Psoas muscle (tissue), 8 donors: ENCODE measurements around the gene CD9. TPM values are rescaled to one million over a fixed set of nuclear protein-coding genes. Genes with fewer than 3 reads are reported as not detected.
A peak's percentile ranks its signal among the peaks of the same experiment; 100 is the strongest.

Experiments used
- ATAC-seq, 4 donors: fragments of 200-7000 bp; cut with Tn5 transposase; one replicate each; pipeline ENCODE4 v1.9.1; 2020; ENCODE audit warnings: moderate library complexity in 3 of 4, mild to moderate bottlenecking in 2 of 4
- DNase-seq, 2 donors: peaks; one replicate each; pipeline ENCODE4 v3.0.0-alpha.2; 2020
- H3K27ac ChIP-seq: fragments of 200-600 bp; one replicate; pipeline ENCODE4 v1.8.0; 2022
- H3K27me3 ChIP-seq, 3 donors: fragments of 200-600 bp in 1 of 3; one replicate each; pipeline versions ENCODE4 v1.6.1 to v1.8.0; 2013 to 2022; ENCODE audit warnings: low read length in 2 of 3, mild to moderate bottlenecking in 2 of 3, moderate library complexity in 1 of 3; ENCODE audit not compliant: insufficient read depth in 3 of 3
- H3K36me3 ChIP-seq, 2 donors: fragments of 200-600 bp in 1 of 2; one replicate each; pipeline versions ENCODE4 v1.6.1 to v1.8.0; 2013 to 2022; ENCODE audit warnings: low read depth in 1 of 2, mild to moderate bottlenecking in 1 of 2, moderate library complexity in 1 of 2; ENCODE audit not compliant: insufficient read depth in 1 of 2
- H3K4me1 ChIP-seq: fragments of 200-600 bp; one replicate; pipeline ENCODE4 v1.8.0; 2022
- H3K4me3 ChIP-seq: fragments of 200-600 bp; one replicate; pipeline ENCODE4 v1.8.0; 2022; ENCODE audit warnings: mild to moderate bottlenecking
- H3K9me3 ChIP-seq: fragments of 200-600 bp; one replicate; pipeline ENCODE4 v1.8.0; 2022
- CTCF ChIP-seq: fragments of 200-600 bp; IDR thresholded peaks from one replicate; pipeline ENCODE4 v1.8.0; 2022; ENCODE audit warnings: antibody characterized with exemption
- WGBS, 3 donors: extraction: QIAGEN DNeasy Blood & Tissue Kit; methylation state at CpG; one replicate each; pipeline versions ENCODE4 v1.1.6 to v1.1.7; 2013; 5-methylcytosine and 5-hydroxymethylcytosine counted together
- intact Hi-C, 2 donors: fragments of 100-400 bp; cut with DNase I; formaldehyde crosslinking; loops; one replicate each; pipeline versions ENCODE4 v1.11.0 to v1.14.2; 2022
- polyA plus RNA-seq, 3 donors: library from polyadenylated mRNA; stranded (reverse); fragments of 200-250 nt; gene quantifications; one replicate each; pipeline ENCODE4 v1.2.3, GENCODE V29; 2013
- total RNA-seq, 4 donors: library from RNA; stranded (reverse); fragmentation: NEBNext Ultra II Directional in 2 of 4; extraction: Animal tissue kit (Norgen Biotek cat#: 25700) in 2 of 4; gene quantifications; one replicate each; pipeline versions ENCODE4 v1.2.1 to v1.2.4, GENCODE V29; 2021 to 2023
- donor health status: healthy with polysubstance abuse.
- donor health status: DM: no; HTN: no; CAD: no; lungs with moderate emphysema.
- donor health status: Bipolar disorder and iron deficiency.
- donor health status: healthy.
- donor health status: DM: yes; HTN: yes; CAD: no.
- donor health status: DM: no; HTN: no; CAD: no.
- donor health status: DM: no; HTN: no; CAD: no.
- donor health status: DM: yes; HTN: yes; CAD: no.

CD9 gene
- total and polyA plus RNA-seq, 7 donors, result 23.0 to 90.9 (median 37.4) TPM

GRCh38 chr12:6235499-6235898 is 35.3 kb downstream of the CD9 start:
- H3K36me3 ChIP-seq, result peaks cover 0 to 33% of the 10 kb centered on the region in 2 donors
- H3K9me3 ChIP-seq, result no peaks in the 10 kb centered on the region
- DNase-seq (no peak), ATAC-seq (peak in 2 of 4 donors; percentile 22 to 33)
- intact Hi-C loops, result no loop called here
- no peak for TF ChIP-seq CTCF
- no peak overlapping the region for H3K27ac ChIP-seq
- no peaks in the 10 kb centered on the region for H3K27me3 ChIP-seq
- no peak overlapping the region for H3K4me3 ChIP-seq
- 48 to 62% (median 60%) methylated on average over 9 of the region's 9 CpGs for WGBS, 3 donors
- peaks cover 31% of the 10 kb centered on the region for H3K4me1 ChIP-seq

- Histone ChIP-seq H3K4me1 (peaks cover 26% of the 10 kb centered on the region), H3K36me3 (peaks cover 0 to 33% of the 10 kb centered on the region in 2 donors), H3K9me3 (no peaks in the 10 kb centered on the region), H3K4me3 (no peak overlapping the region), H3K27ac (no peak overlapping the region), H3K27me3 (no peaks in the 10 kb centered on the region)
- TF ChIP-seq CTCF, result no peak
- 83 to 88% (median 86%) methylated on average over 22 of the region's 22 CpGs for WGBS, 3 donors
- DNase-seq (no peak), ATAC-seq (no peak)
- intact Hi-C loops, result no loop called here
These were observed 35.9 kb downstream of the CD9 start for GRCh38 chr12:6235906-6236640.

GRCh38 chr12:6236641-6236940 is 36.4 kb downstream of the CD9 start:
- DNase-seq (no peak), ATAC-seq (no peak)
- H3K36me3 ChIP-seq, result peaks cover 0 to 33% of the 10 kb centered on the region in 2 donors
- H3K4me1 ChIP-seq, result peaks cover 26% of the 10 kb centered on the region
- no peak for TF ChIP-seq CTCF
- WGBS, 3 donors, result 87 to 93% (median 90%) methylated on average over 6 of the region's 6 CpGs
- H3K27ac ChIP-seq, result no peak overlapping the region
- intact Hi-C loops, result no loop called here
- no peaks in the 10 kb centered on the region for H3K27me3 ChIP-seq
- no peak overlapping the region for H3K4me3 ChIP-seq
- no peaks in the 10 kb centered on the region for H3K9me3 ChIP-seq

- Histone ChIP-seq H3K4me1 (peaks cover 16% of the 10 kb centered on the region), H3K4me3 (no peak overlapping the region), H3K27ac (no peak overlapping the region), H3K9me3 (no peaks in the 10 kb centered on the region), H3K36me3 (peaks cover 0 to 33% of the 10 kb centered on the region in 2 donors), H3K27me3 (no peaks in the 10 kb centered on the region)
- WGBS, 3 donors, result 100% methylated on average over 1 of the region's 1 CpG
- intact Hi-C loops, result no loop called here
- ATAC-seq, result no peak
- DNase-seq, result no peak
- TF ChIP-seq CTCF, result no peak
These were observed 37.6 kb downstream of the CD9 start for GRCh38 chr12:6237830-6238229.

- Histone ChIP-seq H3K27me3 (no peaks in the 10 kb centered on the region), H3K9me3 (no peaks in the 10 kb centered on the region), H3K4me3 (no peak overlapping the region), H3K36me3 (peaks cover 0 to 33% of the 10 kb centered on the region in 2 donors), H3K4me1 (peaks cover 9% of the 10 kb centered on the region), H3K27ac (no peak overlapping the region)
- intact Hi-C loops, result no loop called here
- DNase-seq (no peak), ATAC-seq (no peak)
- no peak for TF ChIP-seq CTCF
- 88 to 96% (median 96%) methylated on average over 3 of the region's 3 CpGs for WGBS, 3 donors
These were observed 38.7 kb downstream of the CD9 start for GRCh38 chr12:6238875-6239274.
